NB4 (cell line): ENCODE results near the gene FBXW11.
"Not testable (repeated sequence)": the region's sequence is repeated elsewhere in the genome, so short reads cannot be mapped to it uniquely, and the experiment has no call there.

Experiments used
- DNase-seq: peaks from one replicate; pipeline ENCODE4 v3.0.0; 2010; ENCODE audit warnings: low read depth
- H3K4me3 ChIP-seq: one replicate; pipeline ENCODE4 v1.5.1; 2011; ENCODE audit warnings: mild to moderate bottlenecking, low read depth, low read length, moderate library complexity
- MYC ChIP-seq: IDR thresholded peaks from 2 replicates; pipeline ENCODE4 v1.6.1; 2011; ENCODE audit warnings: low read depth, low read length
- POLR2A ChIP-seq: IDR thresholded peaks from 2 replicates; pipeline ENCODE4 v1.6.1; 2011; ENCODE audit warnings: mild to moderate bottlenecking; ENCODE audit not compliant: insufficient read length; ENCODE audit errors: extremely low read depth
- TF ChIP-seq, protein P1 (sequence below): IDR thresholded peaks from one replicate; pipeline ENCODE4 v1.5.1; 2012; ENCODE audit warnings: low read depth, low read length
- TF ChIP-seq, protein P2 (sequence below): IDR thresholded peaks from 2 replicates; pipeline ENCODE4 v1.6.1; 2011; ENCODE audit warnings: low read depth, low read length

Gene FBXW11

DNA sequence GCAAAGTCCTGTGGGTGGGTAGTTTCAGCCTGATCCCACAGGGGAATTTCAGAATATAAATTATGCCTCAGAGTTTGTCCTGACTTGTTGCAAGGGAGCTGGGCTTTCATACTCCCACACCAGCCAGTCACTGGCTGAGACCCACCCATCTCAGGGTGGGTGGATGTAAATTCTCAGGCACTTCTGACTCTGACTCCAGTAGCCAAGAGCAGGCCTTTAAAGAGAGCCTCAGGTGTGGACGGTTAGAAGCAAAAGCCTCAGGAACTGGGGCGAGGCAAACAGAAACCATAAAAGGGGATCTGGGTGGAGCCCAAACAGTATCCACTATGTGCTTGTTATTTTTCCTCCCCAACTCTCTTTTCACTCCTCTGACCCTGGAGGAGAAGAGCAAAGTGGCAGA is 28.6 kb upstream of the FBXW11 start:
- TF ChIP-seq, protein P1, sequence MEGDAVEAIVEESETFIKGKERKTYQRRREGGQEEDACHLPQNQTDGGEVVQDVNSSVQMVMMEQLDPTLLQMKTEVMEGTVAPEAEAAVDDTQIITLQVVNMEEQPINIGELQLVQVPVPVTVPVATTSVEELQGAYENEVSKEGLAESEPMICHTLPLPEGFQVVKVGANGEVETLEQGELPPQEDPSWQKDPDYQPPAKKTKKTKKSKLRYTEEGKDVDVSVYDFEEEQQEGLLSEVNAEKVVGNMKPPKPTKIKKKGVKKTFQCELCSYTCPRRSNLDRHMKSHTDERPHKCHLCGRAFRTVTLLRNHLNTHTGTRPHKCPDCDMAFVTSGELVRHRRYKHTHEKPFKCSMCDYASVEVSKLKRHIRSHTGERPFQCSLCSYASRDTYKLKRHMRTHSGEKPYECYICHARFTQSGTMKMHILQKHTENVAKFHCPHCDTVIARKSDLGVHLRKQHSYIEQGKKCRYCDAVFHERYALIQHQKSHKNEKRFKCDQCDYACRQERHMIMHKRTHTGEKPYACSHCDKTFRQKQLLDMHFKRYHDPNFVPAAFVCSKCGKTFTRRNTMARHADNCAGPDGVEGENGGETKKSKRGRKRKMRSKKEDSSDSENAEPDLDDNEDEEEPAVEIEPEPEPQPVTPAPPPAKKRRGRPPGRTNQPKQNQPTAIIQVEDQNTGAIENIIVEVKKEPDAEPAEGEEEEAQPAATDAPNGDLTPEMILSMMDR = no peak
- TF ChIP-seq MYC (no peak), POLR2A (no peak)
- TF ChIP-seq, protein P2, sequence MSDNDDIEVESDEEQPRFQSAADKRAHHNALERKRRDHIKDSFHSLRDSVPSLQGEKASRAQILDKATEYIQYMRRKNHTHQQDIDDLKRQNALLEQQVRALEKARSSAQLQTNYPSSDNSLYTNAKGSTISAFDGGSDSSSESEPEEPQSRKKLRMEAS = no peak
- H3K4me3 ChIP-seq = no peak overlapping the region
- no peak for DNase-seq

DNA sequence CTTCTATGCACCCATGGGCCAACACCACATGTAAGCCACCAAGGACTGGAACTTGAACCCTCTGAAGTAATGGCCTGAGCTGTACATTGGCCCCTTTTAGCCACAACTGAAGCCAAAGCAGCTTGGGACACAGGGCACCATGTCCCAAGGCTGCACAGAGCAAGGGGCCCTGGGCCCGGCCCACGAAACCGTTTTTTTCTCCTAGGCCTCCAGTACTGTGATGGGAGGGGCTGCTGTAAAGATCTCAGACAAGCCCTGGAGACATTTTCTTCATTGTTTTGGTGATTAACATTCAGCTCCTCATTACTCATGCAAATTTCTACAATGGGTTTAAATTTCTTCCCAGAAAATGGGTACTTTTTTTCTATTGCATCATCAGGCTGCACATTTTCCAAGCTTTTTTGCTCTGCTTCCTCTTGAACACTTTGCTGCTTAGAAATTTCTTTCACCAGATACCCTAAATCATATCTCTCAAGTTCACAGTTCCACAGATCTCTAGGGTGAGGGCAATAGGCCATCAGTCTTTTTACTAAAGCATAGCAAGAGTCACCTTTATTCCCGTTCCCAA is 25.5 kb upstream of the FBXW11 start:
- no peak overlapping the region for H3K4me3 ChIP-seq
- no peak for DNase-seq
- no peak for TF ChIP-seq MYC
- TF ChIP-seq, protein P1 = no peak

DNA sequence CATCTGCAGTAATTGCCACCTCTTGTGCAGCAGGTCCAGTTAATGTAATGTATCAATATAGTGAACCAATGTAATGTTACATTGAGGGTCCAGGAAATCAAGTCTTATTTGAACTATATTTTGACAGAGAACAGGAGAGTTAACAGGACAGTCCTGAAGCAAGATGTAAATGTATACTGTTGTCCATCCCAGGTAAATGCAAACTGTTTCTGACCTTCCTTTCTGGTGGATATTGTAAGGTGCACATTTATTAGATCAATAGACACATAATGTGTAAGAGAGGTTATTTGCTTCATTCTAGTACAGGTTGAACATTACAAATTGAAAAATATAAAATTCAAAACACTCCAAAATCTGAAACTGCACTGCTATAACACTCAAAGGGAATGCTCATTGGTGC is 23.4 kb upstream of the FBXW11 start:
- TF ChIP-seq, protein P1 = no peak
- no peak for TF ChIP-seq POLR2A
- TF ChIP-seq MYC = no peak
- TF ChIP-seq, protein P2 = no peak
- H3K4me3 ChIP-seq = no peak overlapping the region
- no peak for DNase-seq

DNA sequence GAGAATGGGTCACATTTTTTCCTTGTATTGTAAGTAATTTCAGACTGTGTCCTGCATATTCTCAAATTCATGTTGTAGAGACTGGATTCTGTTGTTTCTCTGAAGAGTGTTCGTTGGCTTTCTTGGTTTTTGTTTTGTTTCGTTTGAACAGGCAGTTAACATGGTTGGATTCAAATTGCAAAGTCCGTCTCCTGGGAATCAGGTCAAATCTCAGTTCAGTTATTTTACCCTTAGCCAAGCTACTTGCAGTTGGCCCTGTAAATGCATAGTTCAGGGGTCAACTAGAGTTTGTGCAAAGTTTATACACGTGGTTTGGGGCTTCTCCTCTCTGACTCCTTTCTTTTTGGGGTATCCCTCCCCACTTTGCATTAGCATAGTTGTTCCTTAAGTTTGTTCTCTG is 21.7 kb upstream of the FBXW11 start:
- TF ChIP-seq, protein P2 = no peak
- TF ChIP-seq, protein P1 = no peak
- no peak for TF ChIP-seq POLR2A
- TF ChIP-seq MYC = no peak

DNA sequence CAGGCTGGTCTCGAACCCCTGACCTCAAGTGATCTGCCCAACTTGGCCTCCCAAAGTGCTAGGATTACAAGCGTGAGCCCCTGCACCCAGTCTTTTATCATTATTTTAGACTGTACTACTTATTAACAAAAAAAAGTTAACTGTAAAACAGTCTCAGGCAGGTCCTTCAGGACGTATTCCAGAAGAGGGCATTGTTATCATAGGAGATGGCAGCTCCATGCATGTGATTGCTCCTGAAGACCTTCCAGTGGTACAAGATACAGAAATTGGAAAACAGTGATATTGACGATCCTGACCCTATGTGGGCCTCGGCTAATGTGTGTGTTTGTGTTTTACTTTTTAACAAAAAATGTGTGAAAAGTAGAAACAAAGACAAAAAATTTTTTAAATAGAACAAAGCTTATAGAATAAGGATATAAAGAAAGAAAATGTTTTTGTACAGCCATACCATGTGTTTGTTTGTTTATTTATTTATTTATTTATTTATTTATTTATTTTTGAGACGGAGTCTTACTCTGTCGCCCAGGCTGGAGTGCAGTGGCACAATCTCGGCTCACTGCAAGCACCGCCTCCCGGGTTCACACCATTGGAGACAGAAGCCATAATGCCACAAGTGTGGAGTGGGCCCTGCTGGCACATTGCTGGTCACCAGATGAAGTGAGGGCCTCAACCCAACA is 13.8 kb upstream of the FBXW11 start:
- H3K4me3 ChIP-seq, DNase-seq: not testable (repeated sequence)

More for the DNA sequence above, 21.7 kb upstream of the FBXW11 start:
- no peak overlapping the region for H3K4me3 ChIP-seq
- DNase-seq = no peak

DNA sequence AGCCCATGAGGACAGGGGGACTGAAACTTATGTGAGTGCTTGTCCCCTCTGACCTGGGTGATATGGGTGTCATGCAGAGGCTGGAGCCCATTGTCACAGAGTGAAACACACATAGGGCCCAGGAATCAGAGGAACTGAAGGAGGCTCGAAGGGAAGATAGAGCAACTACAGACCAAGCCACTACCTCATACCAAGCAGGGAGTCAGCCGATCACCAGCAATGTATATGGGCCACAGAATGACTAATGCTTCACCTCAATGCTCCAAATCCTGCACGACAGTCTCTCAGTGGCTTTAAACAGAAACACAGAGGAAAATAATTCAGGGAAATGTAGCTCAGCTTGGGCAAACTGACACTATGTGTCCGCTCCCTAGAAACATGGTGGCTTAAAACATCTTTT is 8.9 kb upstream of the FBXW11 start:
- no peak overlapping the region for H3K4me3 ChIP-seq
- TF ChIP-seq, protein P1 = no peak
- no peak for DNase-seq
